Measurements from ENCODE around the gene FGF14. TPM values are rescaled to one million over a fixed set of nuclear protein-coding genes. Genes with fewer than 3 reads are reported as not detected.

FGF14 gene
- total RNA-seq, 3 donors from 2014 or later (not counting 1 experiment from before 2014, with no cell fraction given), result not detected

DNA sequence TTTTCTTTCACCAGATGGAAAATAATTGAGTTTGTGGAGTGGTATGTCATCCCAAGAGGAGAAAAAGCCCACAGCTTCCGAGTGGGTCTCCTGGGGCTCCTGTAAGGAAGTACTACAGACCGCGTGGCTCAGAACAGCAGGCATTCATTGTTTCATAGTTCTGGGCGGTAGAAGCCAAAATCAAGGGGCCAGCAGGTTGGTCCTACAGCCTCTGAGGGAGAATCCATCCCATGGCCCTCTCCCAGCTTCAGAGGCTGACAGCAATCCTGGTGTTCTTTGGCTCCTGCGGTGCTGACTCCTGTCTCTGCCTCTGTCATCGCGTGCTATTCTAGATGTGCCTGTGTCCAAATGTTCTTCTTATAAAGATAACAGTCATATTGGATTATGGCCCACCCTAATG lies 362.6 kb downstream of the FGF14 start:
- DNase-seq (no peak), ATAC-seq (no peak)
- Histone ChIP-seq H3K36me3 (ENCODE audit: control insufficient read depth, insufficient read depth, low read length) (no peaks in the 10 kb centered on the region), H3K4me3 (ENCODE audit: low read length) (no peak overlapping the region), H3K4me1 (ENCODE audit: control insufficient read depth, insufficient read depth, low read length) (no peaks in the 10 kb centered on the region), H3K9me3 (ENCODE audit: control insufficient read depth, insufficient read depth, low read length) (no peaks in the 10 kb centered on the region), H3K27me3 (ENCODE audit: control insufficient read depth, insufficient read depth, low read length) (no peaks in the 10 kb centered on the region), H3K27ac (ENCODE audit: low read length) (no peak overlapping the region)
- Mint-ChIP-seq H3K27ac (no peak overlapping the region), H3K36me3 (no peaks in the 10 kb centered on the region), H3K4me1 (no peaks in the 10 kb centered on the region), H3K9me3 (peaks cover 6 to 9% of the 10 kb centered on the region in 2 donors), H3K4me3 (no peak overlapping the region), H3K27me3 (ENCODE audit: low read depth in 2 of 2) (no peaks in the 10 kb centered on the region)
- intact Hi-C loops (cut with micrococcal nuclease), result no loop called here
- TF ChIP-seq CTCF (IDR thresholded peaks at IDR 0.05), result no peak
- WGBS (ENCODE audit: insufficient coverage), result 84% methylated on average over 7 of the region's 7 CpGs

GRCh38 chr13:102038787-102039186 lies 363.1 kb downstream of the FGF14 start:
- no peaks in the 10 kb centered on the region for H3K36me3 Mint-ChIP-seq
- H3K4me3 Mint-ChIP-seq, result no peak overlapping the region
- peaks cover 6 to 9% of the 10 kb centered on the region in 2 donors for H3K9me3 Mint-ChIP-seq

DNA sequence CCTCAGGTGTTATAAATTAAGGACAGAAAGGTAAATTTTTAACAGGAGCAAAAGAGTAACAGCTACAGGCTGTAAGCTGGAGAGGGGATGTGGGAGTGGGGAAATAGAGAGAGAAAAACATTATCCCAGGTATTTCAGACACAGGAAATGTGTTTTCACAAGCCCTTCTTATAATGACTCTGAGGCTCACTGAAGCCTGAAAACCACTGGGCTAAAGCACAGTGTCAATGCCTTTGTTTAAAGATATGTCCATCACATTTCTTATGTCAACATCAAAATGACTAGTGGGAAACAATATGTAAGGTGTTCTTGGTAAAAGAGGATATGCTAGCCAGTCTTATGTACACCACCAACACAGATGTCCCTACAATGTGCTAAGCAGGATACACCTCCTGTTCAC lies 365.9 kb downstream of the FGF14 start:
- H3K9me3 ChIP-seq (ENCODE audit: control insufficient read depth, insufficient read depth, low read length), result no peaks in the 10 kb centered on the region
- H3K27me3 ChIP-seq (ENCODE audit: control insufficient read depth, insufficient read depth, low read length), result no peaks in the 10 kb centered on the region
- no peak for DNase-seq
- no peaks in the 10 kb centered on the region for H3K36me3 ChIP-seq (ENCODE audit: control insufficient read depth, insufficient read depth, low read length)
- no peak for ATAC-seq
- intact Hi-C loops (cut with micrococcal nuclease), result no loop called here
- Mint-ChIP-seq H3K4me3 (no peak overlapping the region), H3K27ac (no peak overlapping the region), H3K36me3 (no peaks in the 10 kb centered on the region), H3K9me3 (peaks cover 3 to 7% of the 10 kb centered on the region in 2 donors), H3K4me1 (no peaks in the 10 kb centered on the region), H3K27me3 (ENCODE audit: low read depth in 2 of 2) (no peaks in the 10 kb centered on the region)
- H3K27ac ChIP-seq (ENCODE audit: low read length), result no peak overlapping the region
- no peak overlapping the region for H3K4me3 ChIP-seq (ENCODE audit: low read length)
- TF ChIP-seq CTCF (IDR thresholded peaks at IDR 0.05), result no peak
- H3K4me1 ChIP-seq (ENCODE audit: control insufficient read depth, insufficient read depth, low read length), result no peaks in the 10 kb centered on the region

More at GRCh38 chr13:102038787-102039186, 363.1 kb downstream of the FGF14 start:
- H3K36me3 ChIP-seq (ENCODE audit: control insufficient read depth, insufficient read depth, low read length), result no peaks in the 10 kb centered on the region
- H3K27me3 ChIP-seq (ENCODE audit: control insufficient read depth, insufficient read depth, low read length), result no peaks in the 10 kb centered on the region
- no CpG with 5 or more reads among the region's 1 CpG for WGBS (ENCODE audit: insufficient coverage)
- no peak overlapping the region for H3K4me3 ChIP-seq (ENCODE audit: low read length)
- no peak for ATAC-seq
- H3K9me3 ChIP-seq (ENCODE audit: control insufficient read depth, insufficient read depth, low read length), result no peaks in the 10 kb centered on the region
- TF ChIP-seq CTCF (IDR thresholded peaks at IDR 0.05), result no peak
- Mint-ChIP-seq H3K27ac (no peak overlapping the region), H3K27me3 (ENCODE audit: low read depth in 2 of 2) (no peaks in the 10 kb centered on the region), H3K4me1 (no peaks in the 10 kb centered on the region)
- DNase-seq, result no peak
- H3K4me1 ChIP-seq (ENCODE audit: control insufficient read depth, insufficient read depth, low read length), result no peaks in the 10 kb centered on the region
- intact Hi-C loops (cut with micrococcal nuclease), result no loop called here
- H3K27ac ChIP-seq (ENCODE audit: low read length), result no peak overlapping the region

- H3K4me3 ChIP-seq (ENCODE audit: low read length), result no peak overlapping the region
- no peaks in the 10 kb centered on the region for H3K9me3 ChIP-seq (ENCODE audit: control insufficient read depth, insufficient read depth, low read length)
- peaks cover 2 to 3% of the 10 kb centered on the region in 2 donors for H3K9me3 Mint-ChIP-seq
- ATAC-seq, result no peak
- WGBS (ENCODE audit: insufficient coverage), result 76% methylated on average over 3 of the region's 5 CpGs
- H3K36me3 Mint-ChIP-seq, result no peaks in the 10 kb centered on the region
- DNase-seq, result no peak
- H3K4me1 ChIP-seq (ENCODE audit: control insufficient read depth, insufficient read depth, low read length), result no peaks in the 10 kb centered on the region
- H3K4me3 Mint-ChIP-seq, result no peak overlapping the region
- TF ChIP-seq CTCF (IDR thresholded peaks at IDR 0.05), result no peak
- no peaks in the 10 kb centered on the region for H3K27me3 Mint-ChIP-seq (ENCODE audit: low read depth in 2 of 2)
- no peak overlapping the region for H3K27ac ChIP-seq (ENCODE audit: low read length)
- H3K4me1 Mint-ChIP-seq, result no peaks in the 10 kb centered on the region
- intact Hi-C loops (cut with micrococcal nuclease), result no loop called here
- H3K27ac Mint-ChIP-seq, result no peak overlapping the region
- no peaks in the 10 kb centered on the region for H3K27me3 ChIP-seq (ENCODE audit: control insufficient read depth, insufficient read depth, low read length)
- no peaks in the 10 kb centered on the region for H3K36me3 ChIP-seq (ENCODE audit: control insufficient read depth, insufficient read depth, low read length)
Observed at GRCh38 chr13:102033857-102034331, 368.0 kb downstream of the FGF14 start.

Data from natural killer cell (primary cell).